Umbilical cord (tissue), 2 donors: ENCODE measurements around the gene C1orf35. TPM values are rescaled to one million over a fixed set of nuclear protein-coding genes. Genes with fewer than 3 reads are reported as not detected.

Source experiments
- DNase-seq: peaks from one replicate; pipeline ENCODE4 v3.0.0-alpha.2; 2015; ENCODE audit warnings: low spot score
- total RNA-seq: library from RNA; depleted of rRNA; stranded (reverse); fragments of >200 nt; gene quantifications from one replicate; pipeline ENCODE4 v1.2.3, GENCODE V29; 2014; ENCODE audit warnings: low replicate concordance; ENCODE audit not compliant: insufficient read depth

Gene C1orf35
- total RNA-seq, 1 donor from 2014 or later: 10.4 TPM

DNA sequence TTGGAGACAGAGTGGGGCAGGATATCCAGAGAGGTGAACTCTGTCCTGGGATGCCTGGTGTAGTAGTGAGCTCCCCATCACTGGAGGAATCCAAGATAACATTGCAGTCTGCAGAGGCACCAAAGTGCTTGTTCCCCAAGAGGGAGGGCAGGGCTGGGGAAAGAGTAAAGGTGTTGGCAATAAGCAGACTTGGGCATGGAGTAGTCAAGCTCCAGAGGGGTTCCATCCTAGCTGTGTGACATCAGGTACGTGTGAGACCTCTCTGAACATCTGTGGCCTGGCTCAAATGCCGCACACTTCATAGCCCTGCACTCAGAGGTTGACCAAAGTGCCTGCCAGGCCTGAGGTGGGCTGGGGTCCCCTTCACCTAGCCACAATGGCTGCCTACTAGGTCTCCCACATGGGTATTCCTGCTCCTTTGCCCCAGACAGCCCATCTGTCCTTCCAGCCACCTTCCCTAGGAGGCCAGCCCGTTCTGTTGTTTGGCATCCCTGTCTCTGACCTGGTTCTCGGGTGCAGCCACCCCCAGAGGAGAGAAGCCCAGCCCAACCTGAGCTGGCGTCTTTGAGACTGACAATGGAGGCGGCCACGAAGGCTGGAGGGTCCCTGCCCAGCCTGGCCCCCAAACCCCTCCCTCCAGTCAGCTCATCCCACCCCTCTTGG is 23.4 kb downstream of the C1orf35 start:
- no peak for DNase-seq

DNA sequence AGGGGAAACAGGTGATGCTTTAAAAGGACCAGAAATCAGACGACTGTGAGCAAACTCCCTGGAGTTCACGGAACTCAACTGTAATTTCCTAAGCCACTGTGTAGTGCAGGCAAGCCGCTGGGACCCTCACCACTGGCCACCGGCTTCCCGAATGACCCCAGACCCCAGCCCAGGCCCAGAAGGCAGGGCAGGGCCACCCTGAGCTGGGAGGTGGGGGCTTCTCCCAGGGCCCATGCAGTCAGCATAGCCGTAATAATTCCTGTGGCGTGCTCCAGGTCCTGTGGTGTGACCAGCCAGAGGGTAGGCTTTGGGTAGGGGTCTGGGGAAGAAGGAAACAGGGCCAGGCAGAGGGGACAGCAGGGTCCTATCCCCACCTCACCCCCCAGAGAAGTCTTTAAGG is 24.1 kb downstream of the C1orf35 start:
- DNase-seq: no peak

DNA sequence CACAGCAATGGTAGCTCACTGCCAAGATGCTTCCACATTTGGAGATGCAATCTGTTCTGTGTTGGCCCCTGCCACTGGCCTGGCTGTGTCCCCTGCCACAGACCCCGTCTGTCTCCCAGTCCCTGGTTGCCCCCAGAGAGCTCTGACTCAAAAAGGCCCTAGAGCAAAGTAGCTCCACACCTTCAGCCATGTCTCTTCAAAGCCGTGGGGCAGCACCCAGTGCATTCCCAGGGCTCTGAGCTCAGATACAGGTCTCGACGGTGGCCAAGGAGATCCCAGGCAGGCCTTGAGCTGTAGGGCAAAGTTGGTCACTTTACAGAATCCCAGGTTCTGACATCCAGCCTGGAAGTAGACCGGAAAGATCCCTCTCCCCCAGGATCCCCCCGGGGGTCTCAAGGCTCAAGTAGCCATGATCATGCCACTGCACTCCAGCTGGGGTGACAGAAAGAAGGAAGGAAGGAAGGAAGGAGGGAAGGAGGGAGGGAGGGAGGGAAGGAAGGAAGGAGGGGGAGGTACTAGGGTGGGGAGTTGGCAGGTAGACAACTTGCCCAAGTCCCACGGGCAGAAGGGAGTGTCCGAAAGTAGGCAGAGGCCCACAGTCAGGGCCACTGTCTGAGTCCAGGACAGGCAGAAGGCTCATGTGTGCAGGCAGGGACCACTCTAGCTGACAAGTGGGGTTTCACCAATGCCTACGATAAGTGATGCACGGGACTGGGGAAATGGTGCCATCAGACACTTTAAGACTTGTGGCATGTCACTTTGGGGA is 25.4 kb downstream of the C1orf35 start:
- DNase-seq: no peak

DNA sequence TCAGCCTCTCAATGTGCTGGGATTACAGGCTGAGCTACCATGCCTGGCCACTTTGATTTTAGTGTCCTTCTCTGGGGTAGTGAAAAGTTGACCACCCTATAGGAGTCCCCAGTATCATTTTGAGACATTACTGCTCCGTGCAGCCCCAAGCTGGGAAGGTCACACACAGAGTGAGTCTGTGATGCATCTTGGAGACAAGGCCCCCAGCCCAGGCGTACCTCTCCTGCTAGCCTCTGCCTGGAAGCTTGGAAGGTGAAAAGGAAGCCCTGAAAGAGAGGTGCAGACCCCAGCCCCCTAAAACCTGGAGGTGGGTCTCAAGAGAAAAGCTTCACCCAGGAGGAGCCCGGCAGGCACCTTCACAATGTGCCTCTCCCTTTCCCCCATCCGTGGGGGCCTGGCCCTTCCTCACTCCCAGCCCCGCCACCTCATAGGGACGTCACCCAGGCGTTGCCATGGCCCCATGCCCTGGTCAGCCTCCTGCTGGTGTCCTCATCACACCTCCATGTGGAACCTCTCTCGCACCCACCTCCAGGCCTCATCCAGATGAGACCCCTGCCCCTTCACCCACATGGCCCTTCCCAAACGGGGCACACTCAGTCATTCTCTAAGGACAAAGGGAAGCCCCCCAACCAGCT is 26.2 kb downstream of the C1orf35 start:
- DNase-seq: no peak

DNA sequence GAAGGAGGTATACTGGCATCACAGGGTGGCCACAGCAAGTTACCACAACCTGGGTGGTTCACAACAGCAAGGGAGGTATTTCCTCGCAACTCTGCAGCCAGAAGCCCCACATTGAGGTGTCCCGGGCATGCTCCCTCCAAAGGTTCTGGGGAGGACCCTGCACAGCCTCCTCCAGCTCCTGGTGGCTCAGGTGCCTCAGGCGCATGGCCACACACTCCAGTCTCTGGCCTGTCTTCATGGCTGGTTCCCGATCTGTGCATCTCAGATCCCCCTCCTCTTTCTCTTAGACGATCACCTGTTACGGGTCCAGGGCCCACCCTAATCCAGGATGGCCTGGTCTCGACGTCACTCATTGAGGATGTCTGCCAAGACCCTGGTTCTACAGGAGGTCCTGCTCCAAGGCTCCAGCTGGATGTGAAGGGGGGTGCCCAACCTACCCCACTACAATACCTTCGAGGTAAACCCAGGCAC is 27.3 kb downstream of the C1orf35 start:
- DNase-seq: no peak

DNA sequence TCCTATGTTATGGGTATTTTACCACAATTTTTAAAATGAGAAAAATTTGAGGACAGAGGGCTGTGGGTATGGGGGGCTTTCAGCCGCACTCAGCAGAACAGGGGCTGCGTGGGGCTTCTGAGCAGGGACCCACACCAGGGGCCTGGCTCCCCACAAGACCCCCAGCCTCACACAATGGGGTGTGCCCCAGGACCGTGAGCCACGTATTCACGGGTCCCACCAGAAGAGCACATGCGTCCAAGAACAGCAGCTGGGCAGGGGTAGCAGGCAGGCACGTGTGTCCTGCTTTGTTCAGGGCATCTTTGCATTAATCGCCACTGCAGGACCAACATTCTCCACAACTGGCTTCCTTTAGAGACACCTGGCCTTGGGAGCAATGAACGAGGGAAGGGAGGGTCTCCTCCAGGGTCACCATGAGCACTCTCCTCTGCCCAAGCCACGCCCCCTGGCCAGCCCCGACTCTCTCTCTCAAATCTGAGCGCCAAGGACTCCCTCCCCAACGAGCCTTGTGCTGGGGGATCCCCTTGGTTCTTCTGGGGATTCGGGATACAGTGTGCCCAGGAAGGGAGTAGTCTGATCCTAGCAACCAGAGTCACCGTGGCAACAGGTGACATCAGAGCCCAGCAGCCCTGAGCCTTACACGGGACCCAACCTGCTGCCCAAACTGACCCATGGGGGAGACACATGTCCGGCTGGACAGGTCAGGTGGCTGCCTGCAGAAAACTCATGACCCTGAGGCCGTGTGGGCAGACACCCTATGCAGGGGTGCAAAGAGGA is 28.0 kb downstream of the C1orf35 start:
- no peak for DNase-seq

DNA sequence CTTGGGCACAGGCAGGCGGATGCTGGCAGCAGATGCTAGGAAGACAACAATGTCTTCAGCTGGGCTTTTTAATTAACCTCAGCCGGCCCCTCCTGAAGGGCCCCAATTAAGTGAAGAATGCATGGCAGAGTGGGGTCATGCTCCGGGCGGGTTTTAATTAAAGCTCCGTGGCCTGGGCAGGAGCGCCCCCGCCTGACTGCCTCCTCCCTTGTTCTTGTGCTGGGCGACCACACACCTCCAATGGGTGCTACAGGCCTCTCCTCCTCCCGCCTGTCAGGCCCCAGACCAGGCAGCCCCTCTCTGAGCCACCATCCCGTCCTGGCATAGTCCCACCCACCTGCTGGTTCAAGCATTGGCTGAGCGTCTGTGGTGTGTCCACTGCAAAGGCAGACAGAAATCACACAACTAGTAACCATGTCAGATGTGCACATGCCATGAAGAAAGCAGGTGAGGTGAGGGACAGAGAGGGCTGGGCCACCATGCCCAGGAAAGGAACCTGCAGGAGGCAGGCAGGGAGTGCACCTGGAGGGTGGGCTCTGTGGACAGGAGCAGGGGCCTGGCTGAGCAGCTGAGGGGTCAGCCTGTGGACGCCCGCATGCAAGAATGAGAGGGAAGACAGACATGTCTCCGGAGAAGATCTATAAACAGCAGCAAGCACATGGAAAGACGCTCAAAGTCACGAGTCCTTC is 29.1 kb downstream of the C1orf35 start:
- DNase-seq: no peak

DNA sequence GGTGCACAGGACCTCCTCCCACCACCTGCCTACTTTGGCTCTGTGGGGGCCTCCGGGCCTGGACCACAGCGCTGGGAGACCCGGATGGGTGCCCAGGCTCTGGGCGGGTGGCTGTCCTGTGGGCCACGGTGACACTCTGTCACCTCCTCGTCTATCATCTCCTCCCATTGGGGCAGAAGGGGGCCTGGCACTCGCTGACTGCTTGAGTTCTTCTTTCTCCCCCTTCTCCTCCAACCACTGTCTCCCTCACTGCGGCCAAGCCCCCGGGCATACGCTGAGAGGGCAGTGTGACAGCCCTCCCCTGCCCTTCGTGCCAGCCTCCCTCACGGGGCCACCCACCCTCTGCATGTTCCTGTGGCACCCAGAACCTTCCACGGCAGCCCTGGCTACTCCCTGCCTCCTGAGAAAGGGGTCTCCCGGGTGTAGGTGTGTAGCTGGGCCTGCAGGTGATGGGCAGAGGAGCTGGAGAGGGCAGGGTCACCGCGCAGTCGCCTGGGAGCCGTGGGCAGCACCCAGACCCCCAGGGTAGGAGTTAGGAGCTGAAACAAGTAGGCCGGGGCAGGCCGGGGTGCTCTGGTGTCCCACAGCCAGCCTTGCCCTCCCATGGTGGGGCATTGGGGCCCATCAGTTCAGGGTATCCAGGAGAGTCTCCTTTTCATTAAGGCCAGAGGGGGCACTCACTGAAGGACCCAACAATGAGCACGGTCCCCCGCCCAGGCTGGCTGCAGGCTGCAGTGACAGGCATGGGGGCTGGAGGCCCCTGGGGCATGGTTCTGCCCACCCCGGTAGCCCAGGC is 29.9 kb downstream of the C1orf35 start:
- no peak for DNase-seq

DNA sequence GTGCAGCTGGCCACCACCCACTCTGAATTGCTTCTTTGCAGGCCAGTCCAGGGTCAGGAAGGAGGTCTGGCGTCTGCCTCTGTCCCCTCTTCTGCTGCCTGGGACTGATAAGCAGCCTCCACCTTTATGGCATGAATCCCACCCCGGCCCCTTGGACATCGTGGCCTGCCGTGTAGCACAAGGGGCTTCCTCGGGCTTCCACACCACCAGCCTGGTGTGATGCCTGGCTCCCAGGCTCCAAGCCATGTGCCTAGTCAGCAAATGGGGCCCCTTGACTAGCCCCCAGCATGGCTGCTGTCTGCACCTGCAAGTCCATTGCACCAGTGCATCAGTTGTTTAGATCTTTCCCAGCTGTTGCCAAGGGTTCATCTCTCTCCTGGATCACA is 30.5 kb downstream of the C1orf35 start:
- no peak for DNase-seq

DNA sequence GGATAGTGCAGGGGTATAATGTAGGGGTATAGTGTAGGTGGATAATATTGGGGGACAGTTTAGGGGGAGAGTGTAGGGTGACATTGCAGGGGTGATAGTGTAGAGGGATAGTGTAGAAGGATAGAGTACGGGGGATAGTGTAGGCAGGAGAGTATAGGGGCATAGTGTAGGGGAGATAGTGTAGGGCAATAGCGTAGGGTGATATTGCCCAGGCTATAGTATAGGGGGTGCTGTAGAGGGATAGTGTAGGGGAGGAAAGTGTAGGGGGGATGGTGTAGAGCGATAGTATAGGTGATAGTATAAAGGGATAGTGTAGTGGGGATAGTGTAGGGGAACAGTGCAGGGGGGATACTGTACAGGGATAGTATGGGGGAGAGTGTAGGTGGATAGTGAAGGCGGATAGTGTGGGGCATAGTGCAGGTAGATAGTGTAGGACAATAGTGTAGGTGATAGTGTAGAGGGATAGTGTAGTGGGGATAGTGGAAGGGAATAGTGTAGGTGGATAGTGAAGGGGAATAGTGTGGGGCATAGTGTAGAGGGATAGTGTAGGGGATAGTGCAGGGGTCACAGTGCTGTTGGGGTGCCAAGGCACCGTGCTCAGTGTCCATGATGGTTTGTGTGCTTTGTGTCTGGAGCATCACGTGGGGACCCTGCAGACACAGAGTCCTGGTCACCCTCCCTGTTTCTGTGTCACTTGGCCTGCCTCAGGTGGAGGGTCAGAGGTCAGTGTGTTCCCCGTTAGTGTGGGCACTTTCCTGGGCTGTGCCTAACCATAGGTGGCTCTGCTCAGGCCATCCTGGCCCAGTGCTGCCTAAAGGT is 31.1 kb downstream of the C1orf35 start:
- DNase-seq: no peak

DNA sequence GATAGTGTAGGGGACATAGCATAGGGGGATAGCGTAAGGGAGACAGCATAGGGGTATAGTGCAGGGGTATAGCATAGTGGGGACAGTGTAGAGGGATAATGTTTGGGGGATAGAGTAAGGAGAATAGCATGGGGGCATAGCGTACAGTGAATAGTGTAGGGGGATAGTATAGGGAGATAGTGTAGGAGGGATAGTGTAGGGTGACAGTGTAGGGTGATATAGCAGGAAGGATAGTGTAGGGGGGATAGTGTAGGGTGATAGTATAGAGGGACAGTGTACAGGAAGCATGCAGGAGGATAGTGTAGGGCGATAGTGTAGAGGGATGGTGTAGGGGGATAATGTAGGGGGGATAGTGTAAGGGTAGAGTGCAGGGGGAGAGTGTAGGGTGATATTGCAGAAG is 32.3 kb downstream of the C1orf35 start:
- no peak for DNase-seq

DNA sequence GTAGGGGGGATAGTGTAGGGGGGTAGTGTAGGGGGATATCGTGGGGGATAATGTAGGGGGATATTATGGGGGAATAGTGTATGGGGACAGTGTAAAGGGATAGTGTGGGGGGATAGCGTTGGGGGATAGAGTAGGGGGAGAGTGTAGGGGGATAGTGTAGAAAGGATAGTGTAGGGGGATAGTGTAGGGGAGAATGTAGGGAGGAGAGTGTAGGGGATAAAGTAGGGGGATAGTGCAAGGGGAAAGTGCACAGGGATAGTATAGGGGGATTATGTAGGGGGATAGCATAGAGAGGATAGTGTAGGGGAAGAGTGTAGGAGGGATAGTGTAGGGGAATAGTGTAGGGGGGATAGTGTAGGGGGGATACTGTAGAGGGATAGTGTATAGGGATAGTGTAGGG is 33.0 kb downstream of the C1orf35 start:
- no peak for DNase-seq

DNA sequence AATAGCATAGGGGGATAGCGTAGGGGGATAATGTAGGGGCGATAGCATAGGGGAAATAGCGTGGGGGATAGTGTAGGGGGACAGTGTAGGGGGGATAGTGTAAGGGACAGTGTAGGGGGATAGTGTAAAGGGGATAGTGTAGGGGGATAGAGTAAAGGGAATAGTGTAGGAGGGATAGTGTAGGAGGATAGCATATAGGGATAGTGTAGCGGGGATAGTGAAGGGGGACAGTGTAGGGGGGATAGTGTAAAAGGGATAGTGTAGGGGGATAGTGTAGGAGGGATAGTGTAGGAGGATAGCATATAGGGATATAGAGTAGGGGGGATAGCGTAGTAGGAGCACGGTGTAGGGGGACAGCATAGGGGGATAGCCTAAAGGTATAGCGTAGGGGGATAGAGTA is 34.8 kb downstream of the C1orf35 start:
- no peak for DNase-seq

DNA sequence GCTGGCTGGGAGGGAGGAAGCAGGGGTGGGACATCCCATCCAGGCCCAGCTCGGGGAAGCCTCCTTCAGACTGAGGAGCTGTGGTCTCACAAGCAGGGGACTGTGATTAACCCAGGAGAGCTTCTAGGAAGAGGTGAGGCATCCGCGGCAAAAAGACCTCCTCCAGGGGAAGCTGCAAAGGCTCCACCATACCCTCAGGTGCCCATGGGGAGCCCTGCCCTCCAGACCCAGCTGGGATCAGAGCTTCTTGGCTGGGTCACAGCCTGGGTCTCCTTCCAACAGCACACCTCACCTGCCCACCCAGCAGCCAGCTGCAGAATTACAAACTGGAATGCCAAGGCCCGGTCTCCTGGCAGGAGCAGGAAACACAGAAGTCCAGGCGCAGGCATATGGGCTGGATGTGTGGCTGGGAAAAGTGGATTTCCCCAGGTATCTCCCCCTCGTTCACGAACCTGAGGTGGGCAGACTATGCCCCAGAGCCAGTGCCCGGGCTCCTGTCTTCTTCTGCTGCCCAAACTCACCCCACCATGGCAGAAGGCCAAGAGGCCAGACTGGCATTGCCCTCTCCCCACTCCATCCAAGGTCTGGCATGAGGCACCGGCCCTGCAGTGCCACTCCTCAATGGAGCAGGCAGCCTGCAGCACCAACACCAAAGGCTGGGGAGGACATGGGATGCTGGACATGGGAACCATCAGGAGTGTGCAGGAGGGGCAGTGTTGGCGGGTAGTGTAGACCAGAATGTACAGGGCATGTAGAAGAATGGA is 36.1 kb downstream of the C1orf35 start:
- DNase-seq: no peak

DNA sequence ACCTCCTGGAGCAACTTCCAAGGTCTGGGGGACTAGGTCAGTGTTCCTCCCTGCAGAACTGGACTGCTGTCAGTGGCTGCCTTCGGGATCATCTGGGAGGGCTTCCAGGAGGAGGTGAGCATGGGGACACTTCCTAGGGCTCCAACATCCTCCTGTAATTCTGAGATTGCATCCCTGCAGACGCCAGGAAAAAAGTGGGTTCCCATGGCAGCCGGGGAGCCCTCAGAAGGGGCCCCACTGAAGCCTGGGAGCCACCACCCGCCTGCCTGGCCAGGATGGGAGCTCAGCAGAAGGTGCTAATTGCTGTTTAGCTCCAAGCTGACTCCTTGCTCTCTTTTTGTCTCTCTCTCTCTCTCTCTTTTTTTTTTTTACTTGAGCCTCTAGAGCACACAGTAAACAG is 36.7 kb downstream of the C1orf35 start:
- DNase-seq: no peak

DNA sequence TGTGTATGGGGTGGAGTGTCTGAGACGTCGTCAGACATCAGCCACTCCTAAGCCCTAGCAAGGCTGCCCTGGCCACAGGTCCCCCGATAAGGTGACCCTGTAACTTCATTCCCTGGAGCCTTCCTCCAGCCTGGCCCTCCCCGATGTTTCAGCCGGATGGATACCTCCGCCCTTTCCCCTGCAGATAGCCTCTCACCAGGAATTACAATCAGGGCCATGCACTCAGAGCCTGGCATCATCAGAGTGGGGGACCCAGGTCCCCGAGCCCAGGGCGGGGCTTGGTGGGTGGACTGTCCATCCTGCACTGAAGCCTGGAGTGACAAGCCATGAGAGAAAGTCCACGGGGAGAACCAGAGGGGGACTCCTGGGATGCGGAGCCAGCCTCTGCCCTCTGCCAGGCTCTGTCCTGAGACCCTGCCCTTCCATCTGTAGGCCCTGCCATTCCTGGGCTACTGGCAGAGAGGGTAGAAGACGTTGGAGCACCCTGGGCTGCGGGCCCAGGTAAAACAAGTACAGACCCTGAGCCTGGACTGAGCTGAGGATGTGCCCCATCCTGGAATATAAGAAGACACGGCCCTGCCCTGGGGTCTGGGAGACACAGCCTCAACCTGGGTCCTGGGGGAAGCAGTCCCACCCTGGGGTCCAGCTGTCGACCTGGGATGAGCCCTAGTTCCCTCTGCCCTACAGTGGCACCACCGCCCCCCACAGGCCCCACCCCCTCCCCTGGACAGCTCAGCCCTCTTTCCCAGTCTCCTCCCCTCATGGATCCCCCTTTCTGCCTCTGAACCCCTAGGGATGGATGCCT is 37.4 kb downstream of the C1orf35 start:
- DNase-seq: no peak

DNA sequence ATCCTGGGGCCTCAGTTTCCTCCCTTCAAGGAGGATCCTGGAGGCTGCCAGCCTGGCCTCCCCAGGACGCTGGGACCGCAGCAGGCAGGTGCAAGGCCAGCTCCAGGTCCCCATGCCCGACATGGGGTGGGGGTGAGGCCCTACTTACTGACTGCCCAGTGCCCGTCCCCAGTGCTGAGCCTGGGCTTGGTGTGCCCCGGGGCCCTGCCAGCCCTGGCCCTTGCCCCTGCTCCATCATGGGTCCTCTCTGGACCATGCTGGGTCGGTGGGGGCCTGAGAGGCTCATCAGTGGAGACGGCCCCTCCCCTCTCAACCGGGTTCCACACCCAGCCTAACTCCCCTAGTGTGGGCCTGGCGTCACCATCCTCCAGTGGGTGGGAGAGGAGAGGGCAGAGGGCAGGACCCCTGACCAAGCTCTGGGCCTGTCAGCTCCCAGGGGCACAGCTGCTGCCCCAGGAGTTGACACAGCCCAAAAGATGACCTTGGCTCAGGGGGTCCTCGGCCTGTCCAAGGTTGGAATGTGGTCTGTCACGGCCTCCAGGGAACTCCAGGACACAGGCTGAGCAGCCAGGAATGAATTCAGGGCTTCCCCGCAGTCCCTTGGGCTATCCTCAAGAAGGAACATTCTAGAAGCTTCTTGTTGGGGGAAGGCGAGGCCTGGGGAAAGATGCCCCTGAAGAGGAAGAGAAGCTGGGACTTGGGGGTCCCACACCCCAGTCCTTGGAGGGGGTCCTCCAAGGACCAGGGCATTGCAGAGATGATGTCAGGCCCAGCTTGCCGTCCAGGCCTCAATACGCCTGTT is 38.2 kb downstream of the C1orf35 start:
- no peak for DNase-seq
